PC-9 (cell line): ENCODE results near the gene UBASH3A. TPM values are rescaled to one million over a fixed set of nuclear protein-coding genes. Genes with fewer than 3 reads are reported as not detected.

Experiments used
- BruUV-seq: library from RNA; stranded (reverse); fragments of 400-500 nt; replicated peaks from 2 replicates; lab custom pipeline; 2021; lab: Mats Ljungman, UMichigan
- CTCF ChIA-PET: fragments of 300-600 bp; sonication (Branson Sonifier 250); formaldehyde crosslinking; loops from one replicate; lab custom pipeline; 2022; ENCODE audit warnings: antibody characterized with exemption; lab: Charles Lee
- POLR2A ChIA-PET: fragments of 300-600 bp; sonication (Branson Sonifier 250); formaldehyde crosslinking; loops from one replicate; lab custom pipeline; 2022; ENCODE audit warnings: antibody characterized with exemption; ENCODE audit not compliant: unreplicated experiment; lab: Charles Lee
- DNase-seq, 2 experiments: peaks; one replicate each; pipeline versions ENCODE4 v3.0.0 to v3.0.0-alpha.2; 2015 to 2022; ENCODE audit warnings: mixed read lengths in 1 of 2
- H2AFZ ChIP-seq: fragments of 200-600 bp; sonication (generic); 2 replicates; pipeline ENCODE4 v1.8.1; 2017; ENCODE audit warnings: antibody characterized with exemption
- H3F3A ChIP-seq: fragments of 200-600 bp; sonication (generic); 2 replicates; pipeline ENCODE4 v1.8.1; 2017; ENCODE audit warnings: antibody characterized with exemption, mild to moderate bottlenecking, low read depth; ENCODE audit not compliant: insufficient read depth
- H3K27ac ChIP-seq: fragments of 200-600 bp; sonication (generic); 2 replicates; pipeline ENCODE4 v1.6.1; 2016; ENCODE audit warnings: mixed run types
- H3K27me3 ChIP-seq: fragments of 200-600 bp; sonication (generic); 2 replicates; pipeline ENCODE4 v1.6.1; 2016; ENCODE audit warnings: low read depth, mixed run types; ENCODE audit not compliant: insufficient read depth
- H3K36me3 ChIP-seq: fragments of 200-600 bp; sonication (generic); 2 replicates; pipeline ENCODE4 v1.6.1; 2016; ENCODE audit warnings: low read depth, mixed run types
- H3K4me1 ChIP-seq: fragments of 200-600 bp; sonication (generic); replicated peaks from 2 replicates; pipeline ENCODE4 v1.6.1; 2016; ENCODE audit warnings: mixed run types; ENCODE audit not compliant: insufficient read depth
- H3K4me2 ChIP-seq: fragments of 200-600 bp; sonication (generic); 2 replicates; pipeline ENCODE4 v1.6.1; 2017; ENCODE audit warnings: mixed run types
- H3K4me3 ChIP-seq: fragments of 200-600 bp; sonication (generic); 2 replicates; pipeline ENCODE4 v1.6.1; 2016; ENCODE audit warnings: mixed run types
- H3K79me2 ChIP-seq: fragments of 200-600 bp; sonication (generic); 2 replicates; pipeline ENCODE4 v1.6.1; 2017; ENCODE audit warnings: low read depth, mixed run types
- H3K9me2 ChIP-seq: fragments of 200-600 bp; sonication (generic); 2 replicates; pipeline ENCODE4 v1.8.1; 2017; ENCODE audit warnings: mild to moderate bottlenecking; ENCODE audit not compliant: insufficient read depth
- H3K9me3 ChIP-seq: fragments of 200-600 bp; sonication (generic); 2 replicates; pipeline ENCODE4 v1.8.1; 2016; ENCODE audit warnings: low read depth; ENCODE audit not compliant: insufficient read depth
- H4K20me1 ChIP-seq: fragments of 200-600 bp; sonication (generic); 2 replicates; pipeline ENCODE4 v1.8.1; 2017; ENCODE audit not compliant: insufficient read depth
- CTCF ChIP-seq: fragments of 200-600 bp; sonication (generic); conservative IDR thresholded peaks from 2 replicates; pipeline ENCODE4 v1.6.1; 2017; ENCODE audit warnings: mixed run types, antibody characterized with exemption, mild to moderate bottlenecking, moderate library complexity
- EZH2 ChIP-seq: fragments of 200-600 bp; sonication (generic); IDR thresholded peaks from 2 replicates; pipeline ENCODE4 v1.8.0; 2017; ENCODE audit warnings: antibody characterized with exemption, low read depth
- intact Hi-C: fragments of 100-400 bp; cut with micrococcal nuclease; formaldehyde crosslinking; loops from one replicate; pipeline ENCODE4 v1.10.0; 2022; ENCODE audit not compliant: unreplicated experiment
- total RNA-seq: library from RNA; stranded (reverse); gene quantifications from 2 replicates; pipeline ENCODE4 v1.2.3, GENCODE V29; 2021

The UBASH3A gene
- total RNA-seq, 1 experiment from 2014 or later, result not detected

GRCh38 chr21:42435401-42435800, 31.7 kb downstream of the UBASH3A start:
- intact Hi-C loops, result no loop called here
- Histone ChIP-seq H4K20me1 (no peaks in the 10 kb centered on the region), H3K4me2 (no peak overlapping the region), H3K27me3 (no peaks in the 10 kb centered on the region), H3K4me1 (peaks cover 6% of the 10 kb centered on the region; the same call in 1 of the 2 replicates), H3K79me2 (no peaks in the 10 kb centered on the region), H3K4me3 (no peak overlapping the region), H3K27ac (no peak overlapping the region), H3F3A (no peaks in the 10 kb centered on the region), H3K9me3 (no peaks in the 10 kb centered on the region), H3K9me2 (no peaks in the 10 kb centered on the region), H3K36me3 (no peaks in the 10 kb centered on the region), H2AFZ (no peak overlapping the region)
- POLR2A ChIA-PET, result no interaction called here
- no peak for DNase-seq
- CTCF ChIA-PET, result no interaction called here
- no TSS peak for BruUV-seq
- TF ChIP-seq CTCF (no peak), EZH2 (no peak)

GRCh38 chr21:42435833-42436232, 32.1 kb downstream of the UBASH3A start:
- intact Hi-C loops, result no loop called here
- no TSS peak for BruUV-seq
- H3K4me1 ChIP-seq, result peaks cover 6% of the 10 kb centered on the region; the same call in 1 of the 2 replicates
- no peak overlapping the region for H2AFZ ChIP-seq
- H3K9me2 ChIP-seq, result no peaks in the 10 kb centered on the region
- TF ChIP-seq EZH2, result no peak
- TF ChIP-seq CTCF, result no peak
- no peaks in the 10 kb centered on the region for H4K20me1 ChIP-seq
- no peak overlapping the region for H3K4me3 ChIP-seq
- H3K27ac ChIP-seq, result no peak overlapping the region
- no peaks in the 10 kb centered on the region for H3F3A ChIP-seq
- no peaks in the 10 kb centered on the region for H3K79me2 ChIP-seq
- H3K36me3 ChIP-seq, result no peaks in the 10 kb centered on the region
- no peaks in the 10 kb centered on the region for H3K9me3 ChIP-seq
- CTCF ChIA-PET, result no interaction called here
- POLR2A ChIA-PET, result no interaction called here
- H3K4me2 ChIP-seq, result no peak overlapping the region
- DNase-seq, result no peak
- no peaks in the 10 kb centered on the region for H3K27me3 ChIP-seq

GRCh38 chr21:42436914-42437313, 33.2 kb downstream of the UBASH3A start:
- DNase-seq, result no peak
- intact Hi-C loops, result no loop called here
- no peaks in the 10 kb centered on the region for H3K9me3 ChIP-seq
- H3K36me3 ChIP-seq, result no peaks in the 10 kb centered on the region
- H3K4me1 ChIP-seq, result peaks cover 6% of the 10 kb centered on the region; the same call in 1 of the 2 replicates
- POLR2A ChIA-PET, result no interaction called here
- CTCF ChIA-PET, result no interaction called here
- no peaks in the 10 kb centered on the region for H3K79me2 ChIP-seq
- H2AFZ ChIP-seq, result no peak overlapping the region
- no TSS peak for BruUV-seq
- no peaks in the 10 kb centered on the region for H3F3A ChIP-seq
- H3K4me2 ChIP-seq, result no peak overlapping the region
- TF ChIP-seq EZH2 (no peak), CTCF (no peak)
- H3K27ac ChIP-seq, result no peak overlapping the region
- no peaks in the 10 kb centered on the region for H4K20me1 ChIP-seq
- no peaks in the 10 kb centered on the region for H3K27me3 ChIP-seq
- H3K9me2 ChIP-seq, result no peaks in the 10 kb centered on the region
- H3K4me3 ChIP-seq, result no peak overlapping the region
